ENCODE measurements around the gene ADORA3.

The ADORA3 gene

GRCh38 chr1:111480674-111481073 lies 22.8 kb downstream of the ADORA3 start:
- H3K27ac ChIP-seq = no peak overlapping the region
- ChIA-PET CTCF (no interaction called here), POLR2A (ENCODE audit: low non-redundant PET) (no interaction called here)
- TF ChIP-seq CTCF (conservative IDR thresholded peaks at IDR 0.05; ENCODE audit: low read depth) = no peak
- DNase-seq (ENCODE audit: low spot score) = no peak

- ChIA-PET CTCF (interaction anchor here (0.7 kb wide), 1 partner anchor 193 kb away, joined by 5 read pairs; no protein-coding TSS in a partner anchor), POLR2A (ENCODE audit: low non-redundant PET) (interaction anchor here (1.1 kb wide), 1 partner anchor 14 kb away, joined by 3 read pairs; no protein-coding TSS in a partner anchor)
- H3K27ac ChIP-seq = no peak overlapping the region
- no peak for DNase-seq (ENCODE audit: low spot score)
- no peak for TF ChIP-seq CTCF (conservative IDR thresholded peaks at IDR 0.05; ENCODE audit: low read depth)
These were observed 26.6 kb downstream of the ADORA3 start for GRCh38 chr1:111476761-111477309.

- ChIA-PET POLR2A (ENCODE audit: low non-redundant PET) (no interaction called here), CTCF (interaction anchor here (0.7 kb wide), 2 partner anchors 194 to 649 kb away, joined by 3 to 5 read pairs; no protein-coding TSS in a partner anchor)
- TF ChIP-seq CTCF (conservative IDR thresholded peaks at IDR 0.05; ENCODE audit: low read depth) = no peak
- H3K27ac ChIP-seq = no peak overlapping the region
- DNase-seq (ENCODE audit: low spot score) = no peak
These were observed 27.2 kb downstream of the ADORA3 start for GRCh38 chr1:111476214-111476613.

DNA sequence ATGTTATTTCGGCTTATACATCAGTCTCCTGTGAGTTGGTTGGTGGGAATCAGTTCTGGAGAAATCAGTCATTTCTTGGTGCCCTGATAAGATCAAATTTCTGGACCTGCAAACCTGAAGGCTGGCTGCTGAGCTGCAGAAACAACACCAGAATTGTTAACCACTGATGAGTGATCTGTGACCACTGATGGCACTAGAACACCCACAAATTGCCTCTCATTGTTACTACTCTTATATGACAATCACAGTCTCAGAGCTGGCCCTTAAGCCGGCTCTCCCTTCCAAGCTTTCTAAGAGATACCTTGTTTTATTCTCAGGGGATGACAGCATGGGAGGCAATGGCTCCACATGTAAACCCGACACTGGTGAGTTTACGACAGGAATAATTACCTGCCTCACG lies 27.7 kb downstream of the ADORA3 start:
- no peak for DNase-seq (ENCODE audit: low spot score)
- H3K27ac ChIP-seq = no peak overlapping the region
- ChIA-PET CTCF (interaction anchor here (0.6 to 0.7 kb wide), 2 partner anchors 32 to 649 kb away, joined by 3 to 4 read pairs; no protein-coding TSS in a partner anchor), POLR2A (ENCODE audit: low non-redundant PET) (no interaction called here)
- no peak for TF ChIP-seq CTCF (conservative IDR thresholded peaks at IDR 0.05; ENCODE audit: low read depth)

DNA sequence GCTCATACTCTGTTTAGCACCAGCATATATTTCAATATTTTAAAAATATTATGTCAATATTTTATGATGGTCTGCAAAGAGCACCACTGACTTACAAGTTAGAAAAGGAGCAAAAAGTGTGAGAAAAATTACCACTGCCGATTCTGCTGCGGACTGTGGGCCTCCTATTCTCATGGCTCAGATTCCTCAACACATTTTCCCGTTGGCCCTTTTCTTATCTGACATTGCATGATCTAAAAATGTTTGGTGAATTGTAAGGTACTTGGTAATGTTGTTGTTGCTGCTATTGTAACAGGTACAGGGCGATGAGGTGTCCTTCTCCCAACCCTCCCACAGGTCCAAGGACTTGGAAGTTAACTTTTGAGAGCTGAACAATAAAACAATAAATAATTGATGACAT lies 28.9 kb downstream of the ADORA3 start:
- H3K27ac ChIP-seq = no peak overlapping the region
- CTCF ChIA-PET = interaction anchor here (0.6 kb wide), 1 partner anchor 34 kb away, joined by 5 read pairs; no protein-coding TSS in a partner anchor
- TF ChIP-seq CTCF (conservative IDR thresholded peaks at IDR 0.05; ENCODE audit: low read depth) = no peak
- POLR2A ChIA-PET (ENCODE audit: low non-redundant PET) = no interaction called here
- no peak for DNase-seq (ENCODE audit: low spot score)

GRCh38 chr1:111474106-111474505 lies 29.3 kb downstream of the ADORA3 start:
- no peak overlapping the region for H3K27ac ChIP-seq
- ChIA-PET CTCF (no interaction called here), POLR2A (ENCODE audit: low non-redundant PET) (no interaction called here)
- no peak for TF ChIP-seq CTCF (conservative IDR thresholded peaks at IDR 0.05; ENCODE audit: low read depth)
- DNase-seq (ENCODE audit: low spot score) = no peak

Data from RWPE1 (cell line).